Measurements from ENCODE around the gene ARL3. TPM values are rescaled to one million over a fixed set of nuclear protein-coding genes. Genes with fewer than 3 reads are reported as not detected.

ARL3 gene
- total RNA-seq, 1 donor from 2014 or later = 34.6 TPM

DNA sequence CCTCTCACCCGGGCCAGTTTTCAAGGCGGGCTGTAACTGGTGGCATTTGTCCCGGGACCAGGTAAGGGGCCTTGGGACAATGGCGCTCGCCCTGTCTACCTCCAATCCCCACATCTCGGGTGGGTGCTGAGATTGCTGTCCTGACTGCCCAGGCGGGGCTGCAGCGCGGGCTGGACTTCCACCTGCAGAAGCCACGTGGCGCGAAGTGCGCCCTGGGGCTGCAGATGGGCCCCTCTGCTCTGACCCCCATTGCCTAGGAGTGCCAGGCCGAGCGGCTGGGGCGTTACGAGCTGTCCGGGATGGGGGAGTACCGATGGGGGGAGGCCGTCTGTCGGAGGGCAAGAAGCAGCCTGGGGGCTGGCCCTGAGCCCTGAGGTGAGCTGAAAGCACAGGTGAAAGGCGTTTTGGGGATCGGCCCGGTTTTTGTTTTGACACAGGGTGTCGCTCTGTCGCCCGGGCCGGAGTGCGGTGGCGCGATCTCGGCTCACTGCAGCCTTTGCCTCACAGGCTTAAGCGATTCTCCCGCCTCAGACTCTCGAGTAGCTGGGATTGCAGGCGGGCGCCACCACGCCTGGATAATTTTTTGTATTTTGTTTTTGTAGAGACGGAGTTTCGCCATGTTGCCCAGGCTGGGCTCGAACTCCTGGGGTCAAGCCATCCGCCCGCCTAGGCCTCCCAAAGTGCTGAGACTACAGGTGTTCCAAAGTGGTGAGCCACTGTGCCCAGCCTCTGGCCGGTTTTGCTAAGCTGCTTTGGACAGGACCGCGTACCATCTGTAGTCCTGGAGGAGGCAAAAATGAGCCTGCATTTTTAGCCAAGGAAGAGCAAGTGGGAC is 641 bp upstream of the ARL3 start, which contains the start of gene SFXN2:
Gene SFXN2, plus strand, starts transcription at position 16 of the 835 bp plus-strand sequence. CDS start 12,001 bp downstream, outside the sequence.
- Mint-ChIP-seq H3K36me3 (ENCODE audit: low read depth) (no peaks in the 10 kb centered on the region), H3K4me1 (peaks cover 69% of the 10 kb centered on the region), H3K9me3 (no peaks in the 10 kb centered on the region), H3K27me3 (ENCODE audit: low read depth) (no peaks in the 10 kb centered on the region), H3K27ac (ENCODE audit: unreplicated experiment) (peak within 1 kb of the TSS; percentile 99), H3K4me3 (peak within 1 kb of the TSS; percentile 93)
- DNase-seq (ENCODE audit: low read depth, low spot score) = no peak
- TF ChIP-seq, protein P1, sequence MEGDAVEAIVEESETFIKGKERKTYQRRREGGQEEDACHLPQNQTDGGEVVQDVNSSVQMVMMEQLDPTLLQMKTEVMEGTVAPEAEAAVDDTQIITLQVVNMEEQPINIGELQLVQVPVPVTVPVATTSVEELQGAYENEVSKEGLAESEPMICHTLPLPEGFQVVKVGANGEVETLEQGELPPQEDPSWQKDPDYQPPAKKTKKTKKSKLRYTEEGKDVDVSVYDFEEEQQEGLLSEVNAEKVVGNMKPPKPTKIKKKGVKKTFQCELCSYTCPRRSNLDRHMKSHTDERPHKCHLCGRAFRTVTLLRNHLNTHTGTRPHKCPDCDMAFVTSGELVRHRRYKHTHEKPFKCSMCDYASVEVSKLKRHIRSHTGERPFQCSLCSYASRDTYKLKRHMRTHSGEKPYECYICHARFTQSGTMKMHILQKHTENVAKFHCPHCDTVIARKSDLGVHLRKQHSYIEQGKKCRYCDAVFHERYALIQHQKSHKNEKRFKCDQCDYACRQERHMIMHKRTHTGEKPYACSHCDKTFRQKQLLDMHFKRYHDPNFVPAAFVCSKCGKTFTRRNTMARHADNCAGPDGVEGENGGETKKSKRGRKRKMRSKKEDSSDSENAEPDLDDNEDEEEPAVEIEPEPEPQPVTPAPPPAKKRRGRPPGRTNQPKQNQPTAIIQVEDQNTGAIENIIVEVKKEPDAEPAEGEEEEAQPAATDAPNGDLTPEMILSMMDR (conservative IDR thresholded peaks at IDR 0.05) = no peak

GRCh38 chr10:102713539-102713813 is 721 bp downstream of the ARL3 start:
- H3K4me1 Mint-ChIP-seq = peaks cover 61% of the 10 kb centered on the region
- peak overlapping the region; percentile 99 for H3K27ac Mint-ChIP-seq (ENCODE audit: unreplicated experiment)
- H3K9me3 Mint-ChIP-seq = no peaks in the 10 kb centered on the region
- TF ChIP-seq, protein P1 (conservative IDR thresholded peaks at IDR 0.05) = no peak
- DNase-seq (ENCODE audit: low read depth, low spot score) = no peak
- peak overlapping the region; percentile 93 for H3K4me3 Mint-ChIP-seq
- H3K36me3 Mint-ChIP-seq (ENCODE audit: low read depth) = no peaks in the 10 kb centered on the region
- H3K27me3 Mint-ChIP-seq (ENCODE audit: low read depth) = no peaks in the 10 kb centered on the region

DNA sequence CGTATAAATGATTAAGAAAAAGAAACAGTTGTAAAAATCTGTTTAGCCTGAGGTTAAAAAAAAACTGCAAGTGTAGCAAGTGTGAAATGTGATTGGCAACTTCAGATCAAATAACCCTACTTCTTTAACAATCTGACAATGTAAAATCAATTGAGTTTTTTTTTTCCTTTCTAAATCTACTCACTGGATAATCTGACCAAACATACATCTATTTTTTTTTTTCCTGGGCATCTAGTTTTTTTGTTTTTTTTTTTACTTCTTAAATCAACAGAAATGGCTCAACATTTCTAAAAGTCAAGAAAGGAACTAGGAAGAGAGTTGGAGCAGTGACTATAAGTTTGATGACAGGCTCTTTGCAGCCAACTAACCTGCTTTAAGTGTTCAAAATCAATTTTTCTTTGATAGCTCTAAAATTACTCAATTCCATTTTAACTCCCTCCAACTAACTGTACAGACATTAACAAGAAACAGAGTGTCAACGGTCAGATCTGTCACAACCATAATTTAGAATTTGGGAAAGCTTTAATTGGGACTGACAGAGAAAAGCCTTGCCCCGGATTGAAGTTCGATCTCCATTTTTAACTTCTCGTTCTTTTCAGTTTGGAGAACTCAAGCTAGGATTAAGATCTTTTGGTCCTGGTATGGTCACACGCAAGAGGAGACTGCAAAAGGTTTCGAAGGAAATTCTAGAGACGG is 1.2 kb downstream of the ARL3 start:
- peaks cover 56% of the 10 kb centered on the region for H3K4me1 Mint-ChIP-seq
- H3K27ac Mint-ChIP-seq (ENCODE audit: unreplicated experiment) = peak overlapping the region; percentile 99
- no peak for DNase-seq (ENCODE audit: low read depth, low spot score)
- TF ChIP-seq, protein P1 (conservative IDR thresholded peaks at IDR 0.05) = no peak
- no peaks in the 10 kb centered on the region for H3K36me3 Mint-ChIP-seq (ENCODE audit: low read depth)
- H3K4me3 Mint-ChIP-seq = peak overlapping the region; percentile 93
- H3K27me3 Mint-ChIP-seq (ENCODE audit: low read depth) = no peaks in the 10 kb centered on the region
- H3K9me3 Mint-ChIP-seq = no peaks in the 10 kb centered on the region

DNA sequence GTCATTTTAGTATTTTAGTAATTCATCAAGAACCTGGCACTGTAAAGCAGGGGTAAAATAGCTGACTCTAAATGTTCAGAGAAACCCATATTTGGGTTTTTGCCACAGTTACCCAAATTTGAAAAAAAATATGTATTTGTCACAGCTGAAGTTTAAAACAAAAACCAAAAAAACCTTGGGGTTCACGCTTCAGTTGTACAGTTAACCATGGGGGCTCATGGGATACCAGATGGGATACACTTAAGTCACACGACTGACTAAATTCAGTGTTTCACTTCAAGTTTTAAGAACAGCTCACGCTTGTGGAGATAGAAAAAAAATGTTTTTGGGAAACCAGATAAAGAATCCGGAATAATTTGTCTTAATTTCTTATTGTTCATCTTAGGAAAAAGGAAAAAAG is 2.1 kb downstream of the ARL3 start:
- Mint-ChIP-seq H3K36me3 (ENCODE audit: low read depth) (no peaks in the 10 kb centered on the region), H3K4me3 (peak overlapping the region; percentile 93), H3K4me1 (peaks cover 50% of the 10 kb centered on the region), H3K27ac (ENCODE audit: unreplicated experiment) (no peak overlapping the region), H3K27me3 (ENCODE audit: low read depth) (no peaks in the 10 kb centered on the region), H3K9me3 (no peaks in the 10 kb centered on the region)
- TF ChIP-seq, protein P1 (conservative IDR thresholded peaks at IDR 0.05) = no peak
- no peak for DNase-seq (ENCODE audit: low read depth, low spot score)

GRCh38 chr10:102710609-102711008 is 3.6 kb downstream of the ARL3 start:
- DNase-seq (ENCODE audit: low read depth, low spot score) = no peak
- Mint-ChIP-seq H3K4me3 (peak overlapping the region; percentile 6), H3K27ac (ENCODE audit: unreplicated experiment) (no peak overlapping the region), H3K36me3 (ENCODE audit: low read depth) (no peaks in the 10 kb centered on the region), H3K27me3 (ENCODE audit: low read depth) (no peaks in the 10 kb centered on the region), H3K4me1 (peaks cover 38% of the 10 kb centered on the region), H3K9me3 (no peaks in the 10 kb centered on the region)
- TF ChIP-seq, protein P1 (conservative IDR thresholded peaks at IDR 0.05) = no peak

All from neural crest cell (in vitro differentiated cells).